G401 (cell line): ENCODE data around the gene DCUN1D3. TPM values are rescaled to one million over a fixed set of nuclear protein-coding genes. Genes with fewer than 3 reads are reported as not detected.

ENCODE experiments used
- DNase-seq: peaks from one replicate; pipeline ENCODE4 v3.0.0-alpha.2; 2015; ENCODE audit warnings: low spot score
- in situ Hi-C: cut with HindIII; loops from 2 replicates; pipeline ENCODE4 v1.10.0; 2016; ENCODE audit warnings: low sequenced_read_pairs, mixed read lengths
- total RNA-seq: library from RNA; depleted of rRNA; stranded (reverse); fragments of >200 nt; shearing (Covaris generic); gene quantifications from 2 replicates; pipeline ENCODE4 v1.2.3, GENCODE V29; 2014

Gene DCUN1D3
- total RNA-seq, 1 experiment from 2014 or later = 8.6 TPM

- in situ Hi-C loops = no loop called here
- DNase-seq = no peak
Measured at GRCh38 chr16:20923876-20924275, 23.7 kb upstream of the DCUN1D3 start.

DNA sequence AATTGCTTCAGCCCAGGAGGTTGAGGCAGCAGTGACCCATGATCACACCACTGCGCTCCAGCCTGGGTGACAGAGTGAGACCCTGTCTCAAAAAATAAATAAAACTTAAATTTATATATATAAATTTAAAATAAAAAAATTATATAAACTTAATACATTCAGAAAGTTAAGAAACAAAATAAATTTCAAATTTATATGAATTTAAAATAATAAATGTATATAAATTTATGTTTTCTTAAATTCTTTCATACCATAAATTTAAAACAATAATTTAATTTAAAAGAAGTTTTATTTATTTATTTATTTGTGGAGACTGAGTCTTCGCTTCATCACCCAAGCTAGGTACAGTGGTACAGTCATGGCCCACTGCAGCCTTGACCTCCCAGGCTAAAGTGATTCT, 20.6 kb upstream of the DCUN1D3 start:
- DNase-seq = no peak
- in situ Hi-C loops = no loop called here

DNA sequence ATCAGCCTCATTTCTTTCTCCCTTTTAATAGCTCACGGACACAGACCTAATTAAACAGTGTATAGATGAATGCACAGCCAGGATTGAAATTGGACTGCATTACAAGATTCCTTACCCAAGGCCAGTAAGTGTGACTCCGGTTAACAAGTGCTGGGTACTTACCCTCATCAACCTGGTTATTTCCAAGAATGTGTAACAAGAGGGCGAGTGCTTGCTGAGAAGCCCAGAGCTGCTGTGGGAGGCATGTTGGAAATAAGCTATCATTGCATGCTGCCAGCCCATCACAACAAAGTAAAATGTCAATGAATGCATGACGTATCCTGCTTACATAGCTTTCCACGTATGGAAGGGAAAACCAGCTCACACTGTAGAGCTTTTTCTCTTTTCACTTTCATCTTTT, 19.9 kb upstream of the DCUN1D3 start:
- DNase-seq = no peak
- in situ Hi-C loops = no loop called here

DNA sequence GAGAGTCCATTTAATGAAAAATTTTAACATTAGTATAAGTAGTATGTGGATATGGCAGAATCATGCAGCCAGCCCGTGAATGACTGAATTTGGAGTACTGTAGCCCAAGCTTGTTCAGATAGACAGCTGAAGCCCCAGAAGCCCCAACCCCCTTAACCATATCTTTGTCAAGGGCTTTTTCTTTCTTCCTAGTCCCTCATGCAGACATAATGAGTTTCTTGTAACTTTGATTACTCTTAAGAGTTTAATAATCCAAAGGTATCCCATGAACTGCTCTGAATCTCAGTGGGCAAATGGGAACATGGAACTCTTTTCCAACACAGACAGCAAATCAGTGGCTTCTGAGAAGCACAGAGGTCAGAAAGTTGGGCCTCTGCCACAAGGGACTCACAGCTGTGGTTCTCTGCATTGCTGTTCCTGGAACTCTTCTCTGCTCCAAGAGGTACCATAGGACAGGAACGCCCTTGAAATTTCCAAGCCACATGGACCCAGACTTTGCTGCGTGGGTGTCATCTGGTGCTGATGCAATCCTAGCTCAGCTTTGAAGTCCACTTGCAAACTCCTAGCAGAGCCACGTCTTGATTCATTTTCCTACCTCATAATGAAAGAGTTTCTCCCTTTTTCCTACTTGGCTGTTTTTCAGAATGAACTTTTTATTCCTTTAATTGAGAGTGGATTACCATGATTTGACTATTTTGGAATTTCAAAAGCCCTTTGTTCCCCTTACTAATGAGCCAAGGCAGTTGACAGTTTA, 18.5 kb upstream of the DCUN1D3 start:
- no peak for DNase-seq
- in situ Hi-C loops = no loop called here

DNA sequence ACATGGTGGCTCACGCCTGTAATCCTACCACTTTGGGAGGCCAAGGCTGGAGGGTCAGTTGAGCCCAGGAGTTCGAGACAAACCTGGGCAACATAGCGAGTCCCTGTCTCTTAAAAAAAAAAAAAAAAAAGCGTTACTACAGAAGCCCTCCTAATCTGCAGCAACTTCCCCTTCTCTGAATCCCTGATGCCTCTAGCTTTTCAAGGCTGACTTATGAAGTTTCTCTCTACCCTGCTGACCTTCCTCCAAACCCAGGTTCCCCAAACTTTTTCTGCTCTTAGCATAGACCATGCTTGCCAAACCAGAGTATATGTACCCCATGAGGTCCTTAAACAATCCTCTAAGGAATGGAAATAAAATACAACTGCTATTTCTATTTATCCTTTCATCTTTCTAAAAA, 16.8 kb upstream of the DCUN1D3 start:
- no peak for DNase-seq
- in situ Hi-C loops = no loop called here

DNA sequence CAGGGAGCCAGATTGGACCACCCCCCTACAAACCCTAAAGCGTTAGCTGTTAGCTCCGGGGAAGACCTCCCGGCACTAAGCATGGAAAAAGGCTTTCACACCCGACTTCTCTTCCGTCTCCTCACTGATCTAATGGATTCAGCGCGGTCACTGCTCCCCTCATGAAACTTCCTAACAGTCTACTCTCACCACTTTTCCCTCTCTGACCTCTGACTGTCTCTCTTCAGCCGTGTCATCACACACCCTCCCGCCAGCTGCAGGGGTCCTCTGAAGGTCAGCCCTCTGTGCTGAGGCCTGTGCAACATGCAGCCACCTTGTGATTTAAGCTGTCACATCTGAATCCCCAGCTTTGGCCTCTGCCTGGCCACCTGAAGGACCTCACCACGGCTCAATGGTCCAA, 16.1 kb upstream of the DCUN1D3 start:
- in situ Hi-C loops = no loop called here
- DNase-seq = no peak

DNA sequence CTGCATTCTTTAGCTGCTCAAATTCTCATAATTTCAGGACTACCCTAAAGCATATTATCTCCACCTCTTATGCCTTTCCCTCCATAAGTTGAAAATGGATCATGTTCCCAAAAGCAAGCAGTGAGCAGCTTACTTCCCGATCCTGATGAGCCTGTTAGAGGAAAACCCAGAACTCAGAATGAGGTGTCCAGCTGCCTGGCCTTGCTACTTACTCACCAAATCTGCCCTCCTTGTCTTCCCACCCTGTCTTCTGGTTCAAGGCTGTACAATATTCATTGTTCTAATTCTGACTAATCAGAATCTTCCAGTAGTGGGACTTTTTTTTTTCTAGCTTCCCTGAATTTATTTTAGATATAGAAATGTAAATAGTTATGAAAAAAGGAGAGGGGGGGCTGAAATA, 11.2 kb upstream of the DCUN1D3 start:
- DNase-seq = no peak
- in situ Hi-C loops = no loop called here

DNA sequence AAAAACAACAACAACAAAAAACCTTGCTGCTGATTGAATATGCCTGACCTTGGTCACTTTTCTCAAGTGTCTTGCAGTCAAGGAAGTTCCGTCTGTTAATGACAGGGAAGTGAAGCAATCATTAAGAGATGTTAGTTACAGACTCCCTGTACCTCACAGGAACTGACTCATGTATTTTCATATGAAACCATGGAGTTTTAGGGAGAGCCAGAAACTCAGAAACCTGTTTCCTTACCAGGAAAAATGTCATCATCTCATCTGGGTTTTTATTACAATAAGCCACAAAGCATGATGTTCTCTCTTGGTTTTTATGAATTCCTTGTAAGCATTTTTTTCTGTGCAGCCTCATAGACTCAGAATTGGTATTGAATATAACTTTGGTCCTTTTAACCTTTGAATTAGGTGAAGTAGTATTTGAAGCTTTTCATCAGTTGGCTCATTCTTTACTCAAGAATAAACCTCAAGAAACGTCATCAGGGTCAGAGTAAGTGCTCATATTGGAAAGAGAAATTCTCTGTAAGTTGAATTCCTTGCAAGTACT, 10.7 kb upstream of the DCUN1D3 start:
- in situ Hi-C loops = no loop called here
- no peak for DNase-seq

DNA sequence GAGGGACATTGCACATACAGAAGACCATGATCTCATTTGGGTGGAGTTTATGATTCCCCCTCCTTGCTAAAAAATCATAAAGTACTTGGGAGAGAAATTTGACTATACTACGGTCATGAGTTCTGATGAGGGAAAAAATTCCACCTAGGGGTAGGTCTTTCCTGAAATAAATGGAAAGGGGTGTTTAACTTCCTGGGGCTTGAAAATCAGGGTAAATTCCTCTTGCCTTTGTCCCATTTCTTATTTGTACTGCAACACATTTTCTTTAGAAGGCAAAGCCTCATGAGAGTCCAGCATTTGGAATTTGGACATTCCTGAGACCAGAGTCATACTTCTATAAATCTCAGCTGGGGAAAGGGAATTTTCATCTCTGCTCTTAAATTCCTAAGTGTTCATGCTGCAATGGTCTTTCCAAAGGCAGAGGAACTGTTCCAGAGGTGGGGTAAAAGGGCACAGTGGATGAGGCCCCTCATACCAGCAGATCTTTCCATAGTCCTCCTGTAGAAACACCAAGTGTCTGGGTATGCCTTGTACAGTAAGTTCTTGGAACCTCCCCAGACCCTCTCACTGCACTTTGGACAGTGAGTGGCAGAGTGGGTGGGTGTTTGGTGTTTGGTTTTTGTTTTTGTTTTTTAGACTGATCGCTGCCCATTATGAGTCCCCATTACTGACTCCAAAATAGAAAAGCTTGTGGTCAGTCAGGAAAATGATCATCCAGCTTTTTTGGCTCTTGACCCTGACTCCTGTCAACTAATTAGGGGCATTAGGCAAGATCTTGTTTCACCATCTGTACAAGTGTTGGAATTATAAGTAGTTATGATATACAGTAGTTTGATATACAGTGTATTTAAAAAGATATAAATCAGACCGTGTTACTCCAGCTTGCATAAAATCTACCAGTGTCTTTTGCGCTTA, 6.4 kb upstream of the DCUN1D3 start:
- DNase-seq = no peak
- in situ Hi-C loops = no loop called here

DNA sequence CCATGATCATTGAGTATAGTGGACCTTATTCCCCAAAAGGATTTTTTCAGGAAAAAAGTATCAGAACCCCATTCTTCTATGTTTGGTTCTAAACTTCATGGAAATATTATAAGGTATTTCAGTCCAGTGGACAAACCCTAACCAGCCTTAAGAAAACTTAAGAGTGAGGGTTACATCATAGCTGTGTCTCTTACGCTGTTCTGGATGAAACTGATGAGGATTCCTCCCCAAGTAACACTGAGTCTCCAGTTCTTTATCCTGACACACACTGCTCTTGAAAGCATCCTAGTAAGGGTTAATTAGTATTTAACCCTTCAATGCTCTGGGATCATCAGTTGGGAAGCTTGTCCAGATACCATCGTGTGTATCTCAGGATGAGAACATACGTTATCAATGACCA, 5.4 kb upstream of the DCUN1D3 start:
- DNase-seq = no peak
- in situ Hi-C loops = no loop called here

- no peak for DNase-seq
- in situ Hi-C loops = no loop called here
Measured at GRCh38 chr16:20904507-20905081, 4.4 kb upstream of the DCUN1D3 start.

DNA sequence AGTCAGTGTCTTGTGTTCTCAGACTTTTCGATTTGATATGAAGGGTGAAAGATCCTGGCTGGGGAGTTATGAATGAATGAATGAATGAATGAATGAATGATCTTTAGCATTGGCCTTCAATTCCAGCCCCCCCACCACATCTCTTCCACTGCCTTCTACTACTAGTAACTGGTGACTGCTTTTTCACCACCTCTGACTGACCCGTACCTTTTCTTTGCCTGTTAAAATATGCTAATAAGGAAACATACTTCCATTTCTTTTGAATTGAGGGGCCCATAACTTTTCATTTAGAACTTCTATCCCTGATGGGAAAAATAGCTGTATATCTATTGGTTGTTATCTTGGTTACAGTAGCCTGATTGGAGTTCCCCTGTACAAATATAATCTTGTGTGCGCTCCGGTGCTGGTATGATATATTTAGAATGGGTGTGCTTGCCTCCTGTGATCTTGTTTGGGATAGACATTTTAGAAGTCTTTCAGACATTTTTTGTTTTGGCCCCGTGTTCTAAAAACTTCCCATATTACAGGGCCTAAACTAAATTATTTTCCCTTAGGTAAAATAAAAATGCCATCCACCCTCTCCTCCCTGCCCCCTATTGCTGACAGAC, 3.8 kb upstream of the DCUN1D3 start:
- in situ Hi-C loops = no loop called here
- no peak for DNase-seq

DNA sequence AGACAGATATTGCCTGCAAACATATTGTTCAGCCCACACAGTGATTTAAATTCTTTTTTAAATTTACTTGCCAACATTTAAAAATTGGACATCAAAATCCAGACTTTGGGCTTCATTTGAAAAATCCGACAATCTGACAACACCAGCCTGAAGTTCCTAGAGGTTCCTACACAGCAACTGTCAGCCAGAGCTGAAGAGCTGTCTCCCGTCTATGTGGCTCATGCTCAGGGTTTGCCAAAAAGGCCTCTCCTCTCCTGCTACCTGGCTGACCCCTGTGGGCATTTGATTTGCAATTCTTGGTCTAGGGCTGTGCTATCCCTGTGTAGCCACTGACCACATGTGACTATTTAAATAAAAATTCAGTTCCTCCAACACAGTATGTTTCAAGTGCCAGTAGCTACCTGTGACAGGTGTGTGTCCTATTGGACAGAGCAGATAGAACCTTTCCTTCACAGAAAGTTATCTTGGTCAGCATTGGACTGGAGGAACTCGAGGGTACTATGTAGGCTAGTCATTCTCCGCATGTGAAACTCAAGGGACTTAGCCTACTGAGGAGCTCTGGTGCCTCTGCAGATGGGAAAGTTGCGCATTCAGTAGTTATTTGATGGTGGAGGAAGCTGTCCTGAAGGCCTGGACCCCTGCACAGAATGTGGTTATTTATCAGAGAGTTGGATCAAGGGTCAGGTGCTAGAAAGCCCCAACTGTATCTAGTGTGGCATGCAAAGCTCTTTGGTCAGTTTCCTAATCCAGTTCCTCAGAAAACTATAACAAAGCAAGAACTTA, 3.1 kb upstream of the DCUN1D3 start:
- in situ Hi-C loops = no loop called here
- no peak for DNase-seq

DNA sequence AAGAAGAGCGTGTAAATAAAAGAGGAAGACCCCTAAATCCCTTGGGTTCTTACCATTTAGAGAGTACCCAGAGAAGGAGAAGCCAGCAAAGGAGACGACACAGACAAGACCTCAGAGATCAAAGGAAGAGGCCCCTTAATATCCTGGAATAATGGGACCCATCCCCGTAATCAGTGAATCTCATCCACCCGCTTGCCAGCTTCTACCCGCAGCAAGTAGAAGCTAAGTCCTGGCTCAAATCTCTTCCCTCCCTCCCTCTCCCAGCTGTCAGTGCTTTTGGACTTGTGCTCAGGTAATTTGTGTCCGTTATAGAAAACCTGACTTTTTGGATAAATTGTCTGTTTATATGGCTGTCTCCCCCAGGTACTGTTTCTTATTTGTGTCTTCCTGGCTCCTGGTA, 2.3 kb upstream of the DCUN1D3 start:
- in situ Hi-C loops = no loop called here
- DNase-seq = no peak

GRCh38 chr16:20901436-20902112, 1.4 kb upstream of the DCUN1D3 start:
- in situ Hi-C loops = no loop called here
- DNase-seq = peak; percentile 80

DNA sequence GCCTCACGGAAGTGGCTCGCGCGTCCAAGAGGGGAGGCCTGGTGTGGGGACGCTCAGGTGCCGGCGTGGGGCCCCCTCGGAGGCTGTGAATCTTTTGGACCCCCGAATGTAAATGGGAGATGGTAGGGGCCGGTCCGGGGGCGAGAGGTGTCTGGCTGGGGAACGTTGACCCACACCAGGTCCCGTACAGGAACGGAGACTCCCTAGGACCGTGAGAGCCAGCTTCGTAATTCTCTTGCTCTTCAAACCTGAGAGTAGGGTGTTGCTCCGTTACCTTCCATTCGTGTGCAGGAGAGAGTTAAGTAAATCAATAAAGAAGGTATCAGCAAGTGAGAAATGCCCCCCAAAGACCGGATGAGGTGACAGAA, 894 bp upstream of the DCUN1D3 start:
- no peak for DNase-seq
- in situ Hi-C loops = no loop called here

DNA sequence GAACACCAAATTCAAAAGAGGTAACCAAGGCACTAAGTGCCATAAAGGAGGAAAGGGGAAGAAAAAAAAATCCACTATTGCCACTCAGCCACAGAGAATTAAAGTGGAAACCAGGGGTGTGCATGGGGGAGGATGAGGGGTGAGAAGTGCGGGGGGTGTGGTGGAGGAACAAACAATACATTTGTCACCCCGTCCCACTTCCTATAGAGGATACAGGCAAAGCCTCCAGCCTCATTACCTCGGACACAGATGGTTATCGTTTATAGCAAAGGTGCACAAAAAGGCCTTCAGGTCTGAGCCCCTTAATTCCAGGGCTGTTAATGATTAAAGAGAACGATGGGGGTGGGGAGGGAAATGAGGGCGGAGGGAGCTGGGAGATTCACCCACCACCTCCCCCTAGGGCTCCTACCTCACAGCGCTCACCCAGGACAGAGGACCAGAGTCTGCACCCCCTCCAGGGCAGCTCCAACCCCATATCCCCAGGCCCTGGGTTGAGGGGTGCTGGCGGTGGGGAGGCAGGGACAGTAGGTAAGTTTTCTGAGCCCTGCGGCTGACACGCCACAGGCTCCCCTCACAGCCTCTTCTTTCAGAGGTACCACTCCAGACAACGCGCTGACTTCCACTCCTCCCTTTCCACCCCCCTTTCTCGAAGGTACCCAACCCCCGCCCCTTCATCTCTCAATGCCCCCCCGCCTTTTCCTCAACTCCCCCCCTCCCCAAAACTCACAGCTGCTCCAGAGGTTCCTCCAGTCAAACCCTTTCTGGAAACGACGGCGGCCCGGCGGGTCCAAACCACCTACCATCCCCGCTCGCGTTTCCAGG, 470 bp downstream of the DCUN1D3 start:
- no peak for DNase-seq

DNA sequence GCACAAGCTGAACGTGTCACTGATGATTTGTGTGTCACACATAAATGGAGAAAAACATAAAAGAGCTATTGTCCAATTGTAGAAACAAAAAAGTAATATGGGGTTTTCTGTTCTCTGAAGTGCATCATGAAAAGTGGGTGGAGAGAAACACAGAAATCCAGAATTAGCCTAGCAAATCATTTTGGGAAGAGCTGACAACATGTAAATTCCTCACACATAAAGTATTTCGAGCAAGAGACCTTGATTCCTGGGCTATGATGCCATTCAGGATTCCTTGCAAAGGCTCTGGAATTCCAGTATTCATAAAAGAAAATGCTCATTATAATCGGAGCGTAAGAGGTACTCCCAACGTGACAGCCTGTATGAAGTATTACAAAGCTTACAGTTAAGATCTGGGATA, 1.1 kb downstream of the DCUN1D3 start:
- in situ Hi-C loops = no loop called here
- DNase-seq = no peak

More for the DNA sequence above, 470 bp downstream of the DCUN1D3 start:
- in situ Hi-C loops = no loop called here
